Activated CD4-positive, alpha-beta T cell treated with anti-CD3 and anti-CD28 coated beads, Interleukin-2, amount 10 ng/mL, durations not matched to agents 7 days and 5 days (primary cell): Measurements from ENCODE around the gene BRPF3. TPM values are rescaled to one million over a fixed set of nuclear protein-coding genes. Genes with fewer than 3 reads are reported as not detected.

ENCODE experiments used
- CTCF ChIA-PET: fragments of 350-600 bp; sonication (Branson Sonifier 250); formaldehyde crosslinking; loops from one replicate; lab custom pipeline; 2021; ENCODE audit warnings: antibody characterized with exemption; lab: Charles Lee
- POLR2A ChIA-PET: fragments of 350-600 bp; sonication (Branson Sonifier 250); formaldehyde crosslinking; loops from one replicate; lab custom pipeline; 2021; ENCODE audit warnings: antibody characterized with exemption; lab: Charles Lee
- DNase-seq: peaks from one replicate; pipeline ENCODE4 v3.0.0-alpha.2; 2020
- H3K27ac Mint-ChIP-seq: one replicate; pipeline ENCODE4 v1.8.0; 2021; ENCODE audit warnings: mild to moderate bottlenecking, moderate library complexity, mixed read lengths
- H3K27me3 Mint-ChIP-seq: one replicate; pipeline ENCODE4 v1.8.0; 2021; ENCODE audit warnings: mixed read lengths
- H3K36me3 Mint-ChIP-seq: one replicate; pipeline ENCODE4 v1.8.0; 2021; ENCODE audit warnings: low read depth, mixed read lengths
- H3K4me1 Mint-ChIP-seq: one replicate; pipeline ENCODE4 v1.8.0; 2021; ENCODE audit warnings: mixed read lengths
- H3K4me3 Mint-ChIP-seq: one replicate; pipeline ENCODE4 v1.8.0; 2021; ENCODE audit warnings: mild to moderate bottlenecking, moderate library complexity, mixed read lengths
- H3K9me3 Mint-ChIP-seq: one replicate; pipeline ENCODE4 v1.8.0; 2021; ENCODE audit warnings: mixed read lengths
- total RNA-seq, 2 experiments: library from RNA; stranded (reverse); gene quantifications; one replicate each; pipeline ENCODE4 v1.2.3, GENCODE V29; 2021

The BRPF3 gene
- total RNA-seq, 2 experiments from 2014 or later: 18.5 to 24.1 TPM

- no peak overlapping the region for H3K27ac Mint-ChIP-seq
- no peaks in the 10 kb centered on the region for H3K36me3 Mint-ChIP-seq
- H3K4me1 Mint-ChIP-seq: no peaks in the 10 kb centered on the region
- peaks cover 18% of the 10 kb centered on the region for H3K27me3 Mint-ChIP-seq
- POLR2A ChIA-PET: no interaction called here
- CTCF ChIA-PET: interaction anchor here (2.2 kb wide), 1 partner anchor 22 kb away, joined by 4 read pairs; no protein-coding TSS in a partner anchor
- no peak for DNase-seq
- H3K9me3 Mint-ChIP-seq: peaks cover 7% of the 10 kb centered on the region
- H3K4me3 Mint-ChIP-seq: no peak overlapping the region
Measured at GRCh38 chr6:36266913-36267644, 70.5 kb downstream of the BRPF3 start.

GRCh38 chr6:36267731-36268477 is 71.4 kb downstream of the BRPF3 start:
- no peak overlapping the region for H3K27ac Mint-ChIP-seq
- POLR2A ChIA-PET: no interaction called here
- H3K36me3 Mint-ChIP-seq: no peaks in the 10 kb centered on the region
- no peak overlapping the region for H3K4me3 Mint-ChIP-seq
- no peak for DNase-seq
- peaks cover 17% of the 10 kb centered on the region for H3K27me3 Mint-ChIP-seq
- H3K9me3 Mint-ChIP-seq: peaks cover 7% of the 10 kb centered on the region
- CTCF ChIA-PET: no interaction called here
- H3K4me1 Mint-ChIP-seq: no peaks in the 10 kb centered on the region

GRCh38 chr6:36268478-36269275 is 72.1 kb downstream of the BRPF3 start:
- Mint-ChIP-seq H3K4me1 (no peaks in the 10 kb centered on the region), H3K4me3 (no peak overlapping the region), H3K9me3 (peaks cover 7% of the 10 kb centered on the region), H3K27ac (no peak overlapping the region), H3K36me3 (no peaks in the 10 kb centered on the region), H3K27me3 (peaks cover 13% of the 10 kb centered on the region)
- POLR2A ChIA-PET: no interaction called here
- no peak for DNase-seq
- CTCF ChIA-PET: no interaction called here

GRCh38 chr6:36269834-36270705 is 73.5 kb downstream of the BRPF3 start, which contains the start of gene PNPLA1:
PNPLA1 (plus strand) TSS chr6:36270060; CDS start chr6:36270460, 400 bp downstream.
- Mint-ChIP-seq H3K9me3 (peaks cover 7% of the 10 kb centered on the region), H3K27me3 (peaks cover 15% of the 10 kb centered on the region), H3K4me1 (no peaks in the 10 kb centered on the region), H3K36me3 (no peaks in the 10 kb centered on the region), H3K4me3 (no peak within 1 kb of the TSS), H3K27ac (no peak within 1 kb of the TSS)
- ChIA-PET CTCF (interaction anchor here (1.1 kb wide), 2 partner anchors 27 to 32 kb away, joined by 3 read pairs; no protein-coding TSS in a partner anchor), POLR2A (no interaction called here)
- DNase-seq: no peak

- Mint-ChIP-seq H3K4me1 (no peaks in the 10 kb centered on the region), H3K27ac (no peak overlapping the region), H3K27me3 (peaks cover 17% of the 10 kb centered on the region), H3K36me3 (no peaks in the 10 kb centered on the region), H3K9me3 (no peaks in the 10 kb centered on the region), H3K4me3 (no peak overlapping the region)
- CTCF ChIA-PET: interaction anchor here (0.6 kb wide), 1 partner anchor 335 kb away, joined by 3 read pairs; no protein-coding TSS in a partner anchor
- DNase-seq: no peak
- POLR2A ChIA-PET: no interaction called here
Measured at GRCh38 chr6:36272234-36272633, 75.7 kb downstream of the BRPF3 start.

GRCh38 chr6:36273067-36273466 is 76.5 kb downstream of the BRPF3 start:
- Mint-ChIP-seq H3K27ac (no peak overlapping the region), H3K9me3 (no peaks in the 10 kb centered on the region), H3K36me3 (no peaks in the 10 kb centered on the region), H3K4me1 (no peaks in the 10 kb centered on the region), H3K4me3 (no peak overlapping the region), H3K27me3 (peaks cover 20% of the 10 kb centered on the region)
- DNase-seq: no peak
- ChIA-PET POLR2A (no interaction called here), CTCF (no interaction called here)

- no peaks in the 10 kb centered on the region for H3K36me3 Mint-ChIP-seq
- no peak for DNase-seq
- H3K4me1 Mint-ChIP-seq: no peaks in the 10 kb centered on the region
- ChIA-PET POLR2A (no interaction called here), CTCF (no interaction called here)
- no peaks in the 10 kb centered on the region for H3K9me3 Mint-ChIP-seq
- no peak overlapping the region for H3K27ac Mint-ChIP-seq
- H3K27me3 Mint-ChIP-seq: peaks cover 23% of the 10 kb centered on the region
- H3K4me3 Mint-ChIP-seq: no peak overlapping the region
Measured at GRCh38 chr6:36273802-36274514, 77.4 kb downstream of the BRPF3 start.

- POLR2A ChIA-PET: no interaction called here
- Mint-ChIP-seq H3K36me3 (no peaks in the 10 kb centered on the region), H3K4me3 (no peak overlapping the region), H3K27me3 (peaks cover 30% of the 10 kb centered on the region), H3K4me1 (no peaks in the 10 kb centered on the region), H3K27ac (no peak overlapping the region), H3K9me3 (no peaks in the 10 kb centered on the region)
- CTCF ChIA-PET: interaction anchor here (0.7 to 0.8 kb wide), 2 partner anchors 13 to 1653 kb away, joined by 3 read pairs; no protein-coding TSS in a partner anchor
- no peak for DNase-seq
Measured at GRCh38 chr6:36276581-36277536, 80.3 kb downstream of the BRPF3 start.

GRCh38 chr6:36277946-36278470 is 81.5 kb downstream of the BRPF3 start:
- CTCF ChIA-PET: no interaction called here

GRCh38 chr6:36280467-36280866 is 83.9 kb downstream of the BRPF3 start:
- no peaks in the 10 kb centered on the region for H3K36me3 Mint-ChIP-seq
- no peaks in the 10 kb centered on the region for H3K9me3 Mint-ChIP-seq
- no peaks in the 10 kb centered on the region for H3K4me1 Mint-ChIP-seq
- no peak overlapping the region for H3K4me3 Mint-ChIP-seq
- H3K27me3 Mint-ChIP-seq: peaks cover 40% of the 10 kb centered on the region
- no peak overlapping the region for H3K27ac Mint-ChIP-seq
- POLR2A ChIA-PET: no interaction called here
- DNase-seq: no peak
- CTCF ChIA-PET: interaction anchor here (1.4 to 2.0 kb wide), 2 partner anchors 22 to 35 kb away, joined by 3 to 6 read pairs; no protein-coding TSS in a partner anchor

More at GRCh38 chr6:36277946-36278470, 81.5 kb downstream of the BRPF3 start:
- Mint-ChIP-seq H3K4me3 (no peak overlapping the region), H3K27ac (no peak overlapping the region), H3K4me1 (no peaks in the 10 kb centered on the region), H3K36me3 (no peaks in the 10 kb centered on the region), H3K9me3 (no peaks in the 10 kb centered on the region), H3K27me3 (peaks cover 32% of the 10 kb centered on the region)
- POLR2A ChIA-PET: no interaction called here
- no peak for DNase-seq
